Stimulated activated naive CD8-positive, alpha-beta T cell treated with anti-CD3 and anti-CD28 coated beads, Interleukin-15, Interleukin-2, amounts not matched to agents 100 ng/mL and 50 ng/mL, for 24 hours (primary cell): ENCODE data around the gene AUTS2.

Experiments
- H3K27ac Mint-ChIP-seq: one replicate; pipeline ENCODE4 v1.8.0; 2021; ENCODE audit warnings: mild to moderate bottlenecking, mixed read lengths
- H3K27me3 Mint-ChIP-seq: one replicate; pipeline ENCODE4 v1.8.0; 2021; ENCODE audit warnings: mixed read lengths
- H3K36me3 Mint-ChIP-seq: one replicate; pipeline ENCODE4 v1.8.0; 2021; ENCODE audit warnings: low read depth, mixed read lengths
- H3K4me1 Mint-ChIP-seq: one replicate; pipeline ENCODE4 v1.8.0; 2021; ENCODE audit warnings: low read depth, mixed read lengths
- H3K4me3 Mint-ChIP-seq: one replicate; pipeline ENCODE4 v1.8.0; 2021; ENCODE audit warnings: mild to moderate bottlenecking, mixed read lengths
- H3K9me3 Mint-ChIP-seq: one replicate; pipeline ENCODE4 v1.8.0; 2021; ENCODE audit warnings: mixed read lengths

The AUTS2 gene

DNA sequence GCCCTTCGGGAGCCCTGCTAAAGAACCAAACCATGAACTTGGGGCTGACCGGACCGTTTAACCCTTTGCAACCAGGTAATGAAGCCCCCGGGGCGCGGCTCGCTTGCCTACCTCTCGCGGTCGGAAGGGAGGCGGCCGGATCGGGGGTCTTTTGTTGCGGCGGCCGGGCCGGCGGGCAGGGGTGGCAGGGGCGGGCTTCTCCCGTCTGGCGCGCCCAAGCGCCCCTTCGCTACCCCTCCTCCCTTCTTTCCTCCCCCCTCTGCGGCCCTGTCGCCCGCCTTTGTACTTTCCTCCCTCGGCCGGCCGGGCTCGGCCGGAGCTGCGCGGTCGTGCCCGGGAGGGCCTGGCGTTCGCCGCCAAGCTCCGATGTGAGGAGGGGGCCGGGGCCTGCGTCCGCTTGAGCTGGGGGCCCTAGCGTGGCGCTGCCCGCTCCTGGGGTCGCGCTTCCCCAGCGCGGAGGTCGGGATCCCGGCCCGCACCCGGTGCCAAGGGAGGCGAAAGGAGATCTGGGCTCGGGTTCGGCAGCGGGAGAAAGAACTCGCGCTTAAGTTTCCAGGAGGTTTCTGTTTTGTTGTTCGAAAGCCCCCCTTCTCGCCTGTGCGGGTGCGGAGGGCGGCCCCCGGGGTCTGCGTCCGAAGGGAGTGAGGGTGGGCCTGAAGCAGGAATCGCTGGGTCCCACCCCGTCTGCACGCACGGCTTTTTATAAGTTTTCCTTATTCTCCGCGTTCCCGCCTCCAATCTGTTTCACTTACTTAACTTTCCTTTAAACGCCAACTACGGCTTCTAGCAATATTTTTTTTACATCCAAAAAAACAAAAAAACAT, 1096.9 kb downstream of the AUTS2 start:
- Mint-ChIP-seq H3K36me3 (no peaks in the 10 kb centered on the region), H3K27me3 (peaks cover 42% of the 10 kb centered on the region), H3K4me3 (peak overlapping the region; percentile 89), H3K27ac (peak overlapping the region; percentile 43), H3K9me3 (no peaks in the 10 kb centered on the region), H3K4me1 (peaks cover 23% of the 10 kb centered on the region)

DNA sequence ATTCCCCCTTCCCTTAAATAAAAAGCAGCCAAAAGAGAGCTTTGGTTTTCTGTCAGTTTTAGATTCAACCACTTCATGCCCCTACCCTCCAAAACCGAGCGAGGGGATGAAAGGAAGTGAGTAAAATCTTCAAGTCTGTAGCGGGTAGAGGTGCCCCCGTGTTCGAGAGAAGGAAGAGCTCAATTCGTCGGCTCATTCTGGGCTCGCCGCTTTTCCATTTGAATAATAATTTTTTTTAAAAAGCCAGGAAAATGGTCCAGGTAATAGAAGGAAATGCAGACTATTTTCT, 1097.5 kb downstream of the AUTS2 start:
- H3K27me3 Mint-ChIP-seq: peaks cover 42% of the 10 kb centered on the region

DNA sequence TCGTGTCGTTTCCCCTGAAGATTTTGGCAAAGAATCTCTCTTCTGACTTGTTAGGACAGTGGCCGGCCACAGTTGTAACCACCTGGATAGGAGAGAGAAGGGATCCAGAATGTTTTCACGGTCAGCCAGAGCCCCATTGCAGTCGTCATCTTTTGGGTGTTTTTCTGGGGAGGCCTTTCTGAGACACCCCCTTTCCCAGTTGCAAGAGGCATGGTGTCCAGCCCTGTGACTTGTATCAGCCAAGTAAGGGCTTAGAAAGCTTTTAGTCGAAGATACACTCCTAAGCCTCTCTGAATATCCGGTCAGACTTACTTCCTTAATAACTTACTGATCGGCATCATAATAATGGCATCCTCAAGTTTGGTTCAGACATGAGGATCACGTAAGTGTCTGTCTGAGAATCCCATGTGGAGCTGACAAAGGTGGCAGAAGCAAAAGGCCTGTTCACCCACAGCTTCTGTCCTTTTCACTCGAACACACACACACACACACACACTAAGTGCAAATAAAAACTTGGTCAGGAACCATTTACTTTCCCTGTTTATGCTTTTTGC, 1098.0 kb downstream of the AUTS2 start:
- Mint-ChIP-seq H3K9me3 (no peaks in the 10 kb centered on the region), H3K4me3 (peak overlapping the region; percentile 89), H3K36me3 (no peaks in the 10 kb centered on the region), H3K27me3 (peaks cover 42% of the 10 kb centered on the region), H3K27ac (no peak overlapping the region), H3K4me1 (peaks cover 23% of the 10 kb centered on the region)

More for the DNA sequence above, 1097.5 kb downstream of the AUTS2 start:
- H3K9me3 Mint-ChIP-seq: no peaks in the 10 kb centered on the region
- H3K4me1 Mint-ChIP-seq: peaks cover 23% of the 10 kb centered on the region
- no peaks in the 10 kb centered on the region for H3K36me3 Mint-ChIP-seq
- H3K27ac Mint-ChIP-seq: peak overlapping the region; percentile 43
- peak overlapping the region; percentile 89 for H3K4me3 Mint-ChIP-seq

DNA sequence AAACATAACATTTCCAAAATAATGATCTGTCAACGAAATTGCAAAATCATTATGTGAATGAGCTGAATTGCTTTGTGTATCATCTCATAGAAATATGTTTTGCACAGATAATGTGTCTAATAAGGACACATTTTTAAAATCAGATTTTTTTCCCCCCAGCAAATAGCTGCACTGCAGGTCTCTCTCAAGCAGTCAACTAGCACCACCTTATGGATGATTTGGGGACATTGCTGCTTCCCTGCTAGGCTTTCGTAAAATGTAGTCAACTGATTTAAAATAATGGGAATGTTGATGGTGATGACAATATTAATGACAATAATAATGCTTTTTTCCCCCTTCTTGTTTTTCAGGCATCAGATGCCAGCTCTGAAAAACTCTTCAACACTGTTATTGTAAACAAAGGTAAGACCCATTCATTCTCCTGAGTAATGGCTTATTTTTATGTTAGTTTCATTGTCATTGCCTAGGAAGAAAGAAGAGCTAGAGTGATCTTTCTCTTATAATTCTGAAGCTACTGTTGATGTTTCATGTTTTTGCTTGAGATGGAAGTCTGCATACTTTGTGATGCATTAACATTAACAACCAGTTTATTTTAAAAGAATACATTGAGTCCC, 1100.1 kb downstream of the AUTS2 start:
- Mint-ChIP-seq H3K27me3 (peaks cover 30% of the 10 kb centered on the region), H3K27ac (no peak overlapping the region), H3K9me3 (no peaks in the 10 kb centered on the region), H3K4me3 (no peak overlapping the region), H3K36me3 (no peaks in the 10 kb centered on the region), H3K4me1 (peaks cover 20% of the 10 kb centered on the region)

DNA sequence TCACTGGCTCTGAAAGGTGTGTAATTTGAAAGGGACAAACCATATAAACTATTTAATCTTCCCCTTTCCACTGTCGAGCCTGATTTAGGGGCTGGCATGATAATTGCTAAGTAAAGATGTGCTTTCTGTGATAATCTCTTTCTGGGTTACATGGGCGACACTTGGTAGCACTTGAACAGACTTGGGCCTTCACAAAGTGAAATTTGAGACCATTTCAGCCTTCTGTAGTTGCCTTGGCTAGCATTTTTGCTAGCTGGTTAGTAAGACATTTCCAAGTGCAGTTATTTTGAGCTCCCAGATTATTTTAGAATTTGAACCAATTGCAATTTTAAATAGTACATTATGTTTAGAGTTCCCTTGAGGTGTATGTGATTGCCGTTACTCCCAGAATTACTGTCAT, 1101.0 kb downstream of the AUTS2 start:
- Mint-ChIP-seq H3K4me3 (no peak overlapping the region), H3K36me3 (no peaks in the 10 kb centered on the region), H3K4me1 (peaks cover 17% of the 10 kb centered on the region), H3K9me3 (no peaks in the 10 kb centered on the region), H3K27ac (no peak overlapping the region), H3K27me3 (peaks cover 27% of the 10 kb centered on the region)

DNA sequence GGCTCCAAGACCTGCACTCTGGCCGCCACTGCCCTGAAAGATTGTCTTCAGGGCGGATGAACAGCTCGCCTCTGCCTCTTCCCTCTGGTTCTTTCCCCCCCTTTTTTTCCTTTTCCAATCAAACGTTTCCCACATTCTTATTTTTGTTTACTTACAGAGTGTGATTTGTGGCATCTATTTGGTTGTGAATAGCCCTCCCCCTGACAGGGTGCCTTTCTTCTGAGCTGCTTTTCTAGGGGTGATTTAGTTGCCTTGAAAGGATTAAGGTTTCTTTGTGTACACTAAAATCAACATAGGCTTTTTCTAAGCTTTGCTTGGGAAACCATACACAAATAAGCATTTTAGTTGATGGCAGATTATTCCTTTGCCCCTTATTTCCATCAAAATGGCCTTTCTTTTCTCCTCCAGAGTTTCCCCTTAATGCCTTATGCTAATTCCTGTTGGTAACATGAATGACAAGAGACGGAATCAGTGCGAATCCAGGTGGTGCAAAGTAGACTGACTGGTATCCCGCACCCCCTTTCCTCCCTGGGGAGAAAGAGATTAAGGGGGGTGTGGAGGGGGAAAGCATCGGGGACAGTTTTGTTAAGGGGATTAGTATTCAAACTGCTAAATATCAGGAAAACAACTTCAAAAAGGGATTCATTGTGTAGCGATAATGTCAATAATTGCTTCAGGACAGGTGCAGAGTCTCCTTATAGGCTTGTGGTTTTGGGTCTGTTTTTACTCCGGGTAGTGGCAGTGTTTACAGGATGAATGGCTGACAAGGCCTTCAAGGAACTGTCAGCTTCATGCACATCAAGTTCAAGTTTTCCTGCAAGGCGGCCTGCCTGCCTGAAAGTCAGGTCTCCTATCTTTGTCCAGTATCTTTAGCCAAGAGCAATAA, 1102.0 kb downstream of the AUTS2 start:
- H3K27me3 Mint-ChIP-seq: peaks cover 27% of the 10 kb centered on the region
- H3K4me3 Mint-ChIP-seq: no peak overlapping the region
- H3K9me3 Mint-ChIP-seq: no peaks in the 10 kb centered on the region
- no peak overlapping the region for H3K27ac Mint-ChIP-seq
- H3K36me3 Mint-ChIP-seq: no peaks in the 10 kb centered on the region
- peaks cover 14% of the 10 kb centered on the region for H3K4me1 Mint-ChIP-seq

DNA sequence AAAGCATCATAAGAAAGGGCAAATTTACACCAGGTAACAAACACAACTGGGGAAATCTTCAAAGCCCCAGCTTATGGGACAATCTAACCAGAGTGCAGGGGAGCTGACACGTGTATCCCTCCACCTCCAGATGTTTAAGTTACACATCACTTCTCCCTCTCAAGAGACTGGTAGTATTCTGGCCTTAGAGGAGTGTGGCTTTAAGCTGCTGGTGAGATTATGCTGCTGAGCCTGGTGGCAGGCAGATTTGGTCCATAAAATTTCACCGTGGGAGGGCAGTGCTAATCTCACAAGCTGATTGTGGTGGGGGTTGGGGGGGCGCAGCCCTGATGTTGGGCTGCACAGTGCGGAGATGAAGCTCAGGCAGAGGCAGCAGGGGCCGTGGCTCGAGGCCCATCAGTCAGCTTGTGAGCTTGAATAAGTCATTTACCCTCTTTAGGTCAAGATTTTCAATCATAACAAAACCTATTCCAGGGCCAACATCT, 1102.7 kb downstream of the AUTS2 start:
- H3K27me3 Mint-ChIP-seq: peaks cover 20% of the 10 kb centered on the region
- no peak overlapping the region for H3K4me3 Mint-ChIP-seq
- no peaks in the 10 kb centered on the region for H3K36me3 Mint-ChIP-seq
- no peak overlapping the region for H3K27ac Mint-ChIP-seq
- H3K4me1 Mint-ChIP-seq: peaks cover 8% of the 10 kb centered on the region
- H3K9me3 Mint-ChIP-seq: no peaks in the 10 kb centered on the region

DNA sequence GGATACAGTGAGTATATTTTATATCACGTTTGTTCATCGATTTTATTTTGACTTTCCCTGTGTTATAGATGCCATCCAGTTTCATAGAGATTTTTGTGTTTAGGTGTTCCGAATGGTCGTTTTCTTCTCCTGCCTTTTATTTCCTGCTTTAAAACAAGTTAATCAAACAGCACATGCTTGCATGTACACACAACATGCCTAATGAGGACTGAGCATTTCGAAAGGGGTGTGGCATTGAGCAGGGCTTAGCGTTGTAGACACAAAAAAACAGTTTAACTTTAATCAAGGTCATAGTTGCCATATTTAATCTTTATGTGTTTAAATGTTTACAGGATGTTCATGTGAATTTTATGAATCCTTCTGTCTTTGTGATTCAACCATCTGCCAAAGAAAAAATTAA, 1103.2 kb downstream of the AUTS2 start:
- H3K27ac Mint-ChIP-seq: no peak overlapping the region
- H3K36me3 Mint-ChIP-seq: no peaks in the 10 kb centered on the region
- H3K9me3 Mint-ChIP-seq: no peaks in the 10 kb centered on the region
- peaks cover 18% of the 10 kb centered on the region for H3K27me3 Mint-ChIP-seq
- no peak overlapping the region for H3K4me3 Mint-ChIP-seq
- peaks cover 5% of the 10 kb centered on the region for H3K4me1 Mint-ChIP-seq

DNA sequence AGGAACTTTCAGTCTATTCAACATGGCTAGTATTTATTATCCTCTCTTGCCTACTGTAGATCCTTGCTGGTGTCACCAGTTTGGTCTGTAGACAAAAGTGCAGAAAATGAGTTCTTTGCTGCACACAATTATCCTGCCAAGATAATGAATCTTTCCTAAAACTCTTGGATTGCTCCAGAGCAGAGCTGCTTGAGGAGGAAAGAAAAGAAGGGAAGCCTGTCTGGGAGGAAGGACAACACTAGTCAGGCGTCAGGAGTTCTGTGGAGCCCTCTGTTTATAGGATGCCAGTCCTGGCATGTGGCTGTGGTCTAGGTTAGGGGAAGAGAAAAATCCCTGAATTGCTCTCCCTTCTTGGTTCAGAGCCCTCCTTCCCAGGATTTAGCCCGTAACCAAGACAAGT, 1103.7 kb downstream of the AUTS2 start:
- H3K4me3 Mint-ChIP-seq: no peak overlapping the region
- peaks cover under 1% of the 10 kb centered on the region for H3K4me1 Mint-ChIP-seq
- no peaks in the 10 kb centered on the region for H3K36me3 Mint-ChIP-seq
- H3K9me3 Mint-ChIP-seq: no peaks in the 10 kb centered on the region
- H3K27me3 Mint-ChIP-seq: peaks cover 13% of the 10 kb centered on the region
- H3K27ac Mint-ChIP-seq: no peak overlapping the region

DNA sequence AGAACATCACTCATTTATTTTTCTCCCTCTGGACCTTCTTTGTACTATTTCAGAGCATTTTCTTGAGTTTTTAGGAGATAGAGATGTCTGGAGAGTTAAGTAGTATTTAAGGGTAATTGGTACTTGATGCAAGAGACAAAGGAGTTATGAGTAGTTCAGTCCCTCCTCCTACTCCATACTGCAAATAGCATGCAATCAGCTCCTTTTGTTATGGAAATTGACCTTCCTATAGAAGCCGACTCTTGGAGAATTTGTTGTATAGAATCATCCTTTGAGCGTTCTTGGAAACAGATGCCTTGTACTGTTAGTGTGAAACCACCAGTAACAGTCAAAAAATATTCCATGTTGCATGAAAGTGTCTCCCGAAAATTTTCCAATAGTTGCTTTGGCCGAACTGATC, 1105.5 kb downstream of the AUTS2 start:
- Mint-ChIP-seq H3K9me3 (no peaks in the 10 kb centered on the region), H3K4me3 (no peak overlapping the region), H3K27ac (no peak overlapping the region), H3K27me3 (no peaks in the 10 kb centered on the region), H3K4me1 (no peaks in the 10 kb centered on the region), H3K36me3 (no peaks in the 10 kb centered on the region)

DNA sequence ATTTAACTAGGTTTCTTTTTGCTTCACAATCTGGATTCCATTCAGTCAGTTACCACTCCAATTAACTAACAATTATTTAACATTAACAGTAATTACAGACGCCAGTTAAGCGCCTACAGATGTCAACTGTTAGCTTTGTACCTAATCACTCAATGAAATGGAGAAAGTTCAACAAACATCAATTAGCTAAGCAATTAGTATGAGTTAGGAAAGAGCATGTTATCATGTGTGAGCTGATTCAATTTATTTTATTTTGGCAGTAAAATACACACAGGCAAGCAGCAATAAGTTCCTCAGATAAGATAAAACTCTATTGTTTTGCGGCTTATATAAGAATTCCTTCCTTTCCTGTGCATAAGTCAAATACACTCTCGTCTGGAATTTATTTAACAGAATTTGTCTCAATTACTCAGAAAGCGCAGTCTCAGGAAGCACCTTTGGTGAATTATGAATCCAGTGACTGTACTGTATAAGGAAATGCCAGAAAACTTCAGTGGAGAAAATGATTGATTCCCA, 1106.6 kb downstream of the AUTS2 start:
- H3K27ac Mint-ChIP-seq: no peak overlapping the region
- H3K27me3 Mint-ChIP-seq: no peaks in the 10 kb centered on the region
- H3K36me3 Mint-ChIP-seq: no peaks in the 10 kb centered on the region
- no peaks in the 10 kb centered on the region for H3K9me3 Mint-ChIP-seq
- H3K4me3 Mint-ChIP-seq: no peak overlapping the region
- no peaks in the 10 kb centered on the region for H3K4me1 Mint-ChIP-seq

DNA sequence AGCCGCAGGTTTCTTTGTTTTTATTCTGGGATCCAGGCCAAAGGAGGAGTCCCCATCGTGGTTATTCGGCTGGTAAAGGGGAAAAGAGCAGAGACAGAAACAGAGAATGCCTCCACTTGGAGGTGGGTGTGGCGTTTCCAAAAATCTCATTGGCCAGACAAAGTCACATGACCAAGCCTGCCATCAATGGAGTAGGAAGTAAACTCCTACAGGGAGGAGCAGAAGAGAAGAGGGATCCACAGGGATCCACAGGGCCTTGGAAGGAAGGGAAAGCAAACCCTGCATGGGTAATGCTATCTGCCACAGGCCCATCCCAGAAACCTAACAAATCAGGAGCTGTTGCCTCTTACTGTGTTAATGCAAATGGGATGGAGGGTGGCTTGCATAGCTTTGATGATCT, 1107.9 kb downstream of the AUTS2 start:
- no peaks in the 10 kb centered on the region for H3K36me3 Mint-ChIP-seq
- H3K27me3 Mint-ChIP-seq: no peaks in the 10 kb centered on the region
- peaks cover 4% of the 10 kb centered on the region for H3K4me1 Mint-ChIP-seq
- H3K9me3 Mint-ChIP-seq: no peaks in the 10 kb centered on the region
- no peak overlapping the region for H3K27ac Mint-ChIP-seq
- H3K4me3 Mint-ChIP-seq: no peak overlapping the region

DNA sequence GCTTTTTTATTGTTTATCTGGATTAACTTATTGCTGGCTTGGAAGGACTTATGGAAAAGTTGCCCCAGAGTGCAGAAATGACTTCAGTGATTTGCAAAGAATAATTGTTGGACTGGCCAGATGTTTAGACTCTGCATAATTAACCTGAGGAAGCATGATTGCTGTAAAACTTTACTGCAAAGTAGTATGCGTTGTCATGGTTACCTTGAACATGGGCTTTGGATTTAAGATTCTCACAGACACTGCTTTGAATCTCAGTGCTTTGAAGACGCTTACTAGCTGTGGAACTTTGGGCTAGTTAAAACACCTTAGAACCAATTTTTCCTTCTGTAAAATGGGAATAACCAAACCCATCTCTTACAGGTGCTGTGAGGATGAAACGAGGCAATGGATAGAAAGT, 1108.4 kb downstream of the AUTS2 start:
- Mint-ChIP-seq H3K27ac (no peak overlapping the region), H3K4me1 (peaks cover 4% of the 10 kb centered on the region), H3K27me3 (no peaks in the 10 kb centered on the region), H3K36me3 (no peaks in the 10 kb centered on the region), H3K4me3 (no peak overlapping the region), H3K9me3 (no peaks in the 10 kb centered on the region)

DNA sequence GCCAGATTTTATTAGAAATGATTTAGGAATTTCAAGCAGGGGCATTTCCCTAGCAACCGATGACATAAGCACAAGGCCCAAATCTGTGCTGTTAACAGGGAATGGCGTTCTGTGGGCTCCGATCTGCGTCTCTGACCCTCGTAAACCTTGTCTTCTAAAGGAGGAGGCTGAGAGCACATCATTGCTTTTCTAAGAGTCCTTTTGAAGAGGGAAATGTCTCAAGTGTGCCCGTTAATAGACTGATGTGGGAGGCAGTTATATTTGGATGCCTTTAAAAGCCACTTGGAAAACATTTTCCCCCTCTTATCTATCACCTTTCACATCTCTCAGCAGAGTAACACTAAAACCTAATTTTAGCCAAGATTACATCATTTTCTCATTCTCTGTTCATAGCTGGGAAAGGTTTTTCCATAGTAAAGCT, 1109.6 kb downstream of the AUTS2 start:
- Mint-ChIP-seq H3K4me3 (no peak overlapping the region), H3K9me3 (no peaks in the 10 kb centered on the region), H3K36me3 (no peaks in the 10 kb centered on the region), H3K27me3 (no peaks in the 10 kb centered on the region), H3K4me1 (peaks cover 4% of the 10 kb centered on the region), H3K27ac (no peak overlapping the region)
